SK-N-SH (cell line): ENCODE data around the gene KRT16. TPM values are rescaled to one million over a fixed set of nuclear protein-coding genes. Genes with fewer than 3 reads are reported as not detected.
"Not testable (repeated sequence)": the region's sequence is repeated elsewhere in the genome, so short reads cannot be mapped to it uniquely, and the experiment has no call there.

Source experiments
- CTCF ChIA-PET: fragments of 300-600, 350-600 bp; formaldehyde crosslinking; extraction: SDS; loops from one replicate; lab custom pipeline; 2021; lab: Yijun Ruan, JAX
- POLR2A ChIA-PET: fragments of 350-600 bp; sonication (Branson Sonifier 250); formaldehyde crosslinking; extraction: SDS; loops from one replicate; lab custom pipeline; 2020; ENCODE audit warnings: antibody characterized with exemption, inconsistent platforms; lab: Yijun Ruan, JAX
- DNase-seq: peaks from one replicate; pipeline ENCODE4 v3.0.0; 2012
- H2AFZ ChIP-seq: fragments of 200-600 bp; sonication (generic); 2 replicates; pipeline ENCODE4 v1.8.1; 2016; ENCODE audit warnings: antibody characterized with exemption, mild to moderate bottlenecking, low read depth
- H3F3A ChIP-seq: fragments of 200-600 bp; sonication (generic); replicated peaks from 2 replicates; pipeline ENCODE3; 2016; ENCODE audit warnings: antibody characterized with exemption, mild to moderate bottlenecking; ENCODE audit not compliant: insufficient read depth
- H3K27ac ChIP-seq, 2 experiments: fragments of 200-500 bp in 1 of 2; fragments of 200-600 bp in 1 of 2; sonication (Bioruptor generic) in 1 of 2; sonication (generic), shearing (Covaris generic) in 1 of 2; 2 replicates each; pipeline versions ENCODE4 v1.5.1 to v1.6.1; 2014 to 2016; ENCODE audit warnings: low read depth in 2 of 2, inconsistent platforms in 1 of 2, low read length in 1 of 2, mild to moderate bottlenecking in 1 of 2, mixed read lengths in 1 of 2
- H3K27me3 ChIP-seq: fragments of 200-600 bp; sonication (generic), shearing (Covaris generic); 2 replicates; pipeline ENCODE4 v1.6.1; 2016; ENCODE audit warnings: mixed run types; ENCODE audit not compliant: insufficient read depth
- H3K36me3 ChIP-seq, 2 experiments: fragments of 200-500 bp in 1 of 2; fragments of 200-600 bp in 1 of 2; sonication (Bioruptor generic) in 1 of 2; sonication (generic) in 1 of 2; replicated peaks in 1 of 2; 2 replicates each; pipeline versions ENCODE3 to v1.5.1; 2014 to 2016; ENCODE audit warnings: low read length in 1 of 2, mild to moderate bottlenecking in 1 of 2; ENCODE audit not compliant: insufficient read depth in 2 of 2, control insufficient read depth in 1 of 2
- H3K4me1 ChIP-seq, 2 experiments: fragments of 200-500 bp in 1 of 2; fragments of 200-600 bp in 1 of 2; sonication (Bioruptor generic) in 1 of 2; sonication (generic), shearing (Covaris generic) in 1 of 2; 2 replicates each; pipeline versions ENCODE4 v1.5.1 to v1.6.1; 2014 to 2016; ENCODE audit warnings: low read depth in 1 of 2, low read length in 1 of 2, mixed run types in 1 of 2; ENCODE audit not compliant: insufficient read depth in 2 of 2, control insufficient read depth in 1 of 2
- H3K4me2 ChIP-seq: fragments of 200-600 bp; sonication (generic), shearing (Covaris generic); 2 replicates; pipeline ENCODE4 v1.6.1; 2017; ENCODE audit warnings: mixed run types
- H3K4me3 ChIP-seq, 2 experiments: fragments of 200-500 bp in 1 of 2; fragments of 200-600 bp in 1 of 2; sonication (Bioruptor generic) in 1 of 2; sonication (generic), shearing (Covaris generic) in 1 of 2; 2 replicates each; pipeline versions ENCODE4 v1.5.1 to v1.8.1; 2014 to 2016; ENCODE audit warnings: low read depth in 2 of 2, inconsistent platforms in 1 of 2, low read length in 1 of 2, mild to moderate bottlenecking in 1 of 2, mixed read lengths in 1 of 2, moderate library complexity in 1 of 2
- H3K79me2 ChIP-seq: fragments of 200-600 bp; sonication (generic); 2 replicates; pipeline ENCODE4 v1.8.1; 2017; ENCODE audit warnings: mild to moderate bottlenecking; ENCODE audit not compliant: insufficient read depth
- H3K9ac ChIP-seq: fragments of 200-600 bp; sonication (generic); 2 replicates; pipeline ENCODE4 v1.6.1; 2017; ENCODE audit warnings: mixed run types
- H3K9me2 ChIP-seq: fragments of 200-600 bp; sonication (generic); 2 replicates; pipeline ENCODE4 v1.6.1; 2017; ENCODE audit warnings: mixed run types
- H3K9me3 ChIP-seq: fragments of 200-600 bp; sonication (generic); 2 replicates; pipeline ENCODE4 v1.6.1; 2017; ENCODE audit warnings: mixed run types, mild to moderate bottlenecking, moderate library complexity
- H4K20me1 ChIP-seq: fragments of 200-600 bp; sonication (generic); 2 replicates; pipeline ENCODE4 v1.6.1; 2017; ENCODE audit warnings: mild to moderate bottlenecking, mixed run types; ENCODE audit not compliant: insufficient read depth
- MXI1 ChIP-seq: IDR thresholded peaks from 2 replicates; pipeline ENCODE4 v1.6.1; 2012; ENCODE audit warnings: mild to moderate bottlenecking, low read depth, low read length, improper control_type of control experiment
- POLR2AphosphoS5 ChIP-seq: IDR thresholded peaks from 2 replicates; pipeline ENCODE4 v1.6.1; 2012; ENCODE audit warnings: low read depth, low read length
- RCOR1 ChIP-seq: fragments of 150-350 bp; IDR thresholded peaks from 2 replicates; pipeline ENCODE4 v1.6.1; 2017; ENCODE audit warnings: antibody characterized with exemption, low read length
- REST ChIP-seq: IDR thresholded peaks from 2 replicates; pipeline ENCODE4 v1.6.1; 2012; ENCODE audit warnings: mild to moderate bottlenecking, low read depth, low read length, moderate library complexity
- USF1 ChIP-seq: IDR thresholded peaks from 2 replicates; pipeline ENCODE4 v1.4.0; 2012; ENCODE audit warnings: low read depth, borderline replicate concordance
- WGBS: methylation state at CpG from one replicate; pipeline ENCODE4 v1.1.6; 2017; ENCODE audit warnings: low lambda C conversion rate; 5-methylcytosine and 5-hydroxymethylcytosine counted together
- polyA plus RNA-seq, 3 experiments: library from polyadenylated mRNA; depleted of rRNA; stranded (reverse); fragments of >200 nt; gene quantifications; 2 replicates each; pipeline ENCODE4 v1.2.3, GENCODE V29; 2012

The KRT16 gene
- polyA plus RNA-seq, 1 of the 3 experiments (the other 2 are of a cell fraction): not detected

- H3K36me3 ChIP-seq: no peaks in the 10 kb centered on the region
- no peak overlapping the region for H3K4me3 ChIP-seq
- ChIA-PET CTCF (interaction anchor here (2.6 to 4.5 kb wide), 3 partner anchors 34 to 79 kb away, joined by 10 to 27 read pairs (median 26); no protein-coding TSS in a partner anchor), POLR2A (no interaction called here)
- H3K27me3 ChIP-seq: no peaks in the 10 kb centered on the region; the same call in 1 of the 2 replicates
- H3K4me1 ChIP-seq: peaks cover 0 to 3% of the 10 kb centered on the region in 2 experiments; a peak in 1 of 4 replicates
- TF ChIP-seq MXI1 (no peak), USF1 (no peak), POLR2AphosphoS5 (no peak), RCOR1 (no peak)
- no peaks in the 10 kb centered on the region for H3K9me3 ChIP-seq
- no peaks in the 10 kb centered on the region for H3K79me2 ChIP-seq
- no peaks in the 10 kb centered on the region for H3K9me2 ChIP-seq
- H4K20me1 ChIP-seq: no peaks in the 10 kb centered on the region
- H3F3A ChIP-seq: no peaks in the 10 kb centered on the region
- H2AFZ ChIP-seq: no peak overlapping the region
- H3K9ac ChIP-seq: no peak overlapping the region
- no peak for DNase-seq
- no peak overlapping the region for H3K27ac ChIP-seq
- WGBS: 55% methylated on average over 28 of the region's 33 CpGs
- no peak overlapping the region for H3K4me2 ChIP-seq
Observed at GRCh38 chr17:41583137-41584127, 29.1 kb downstream of the KRT16 start.

- H3K9ac ChIP-seq, H3K9me2 ChIP-seq, H3K4me3 ChIP-seq, DNase-seq, H3K79me2 ChIP-seq, H3K4me1 ChIP-seq, H2AFZ ChIP-seq, H3K27ac ChIP-seq, H3K36me3 ChIP-seq, H3F3A ChIP-seq, POLR2A ChIA-PET, H3K4me2 ChIP-seq, H4K20me1 ChIP-seq, H3K9me3 ChIP-seq, H3K27me3 ChIP-seq: not testable (repeated sequence)
- CTCF ChIA-PET: interaction anchor here (2.6 to 4.5 kb wide), 3 partner anchors 33 to 80 kb away, joined by 10 to 27 read pairs (median 26); no protein-coding TSS in a partner anchor
- 65% methylated on average over 13 of the region's 13 CpGs for WGBS
- TF ChIP-seq REST: 0 out of 2 replicates have a peak, but pooled peaks have one; percentile 15
Observed at GRCh38 chr17:41582061-41582968, 30.3 kb downstream of the KRT16 start.
